Osteocyte (in vitro differentiated cells): Measurements from ENCODE around the gene S100A8. TPM values are rescaled to one million over a fixed set of nuclear protein-coding genes. Genes with fewer than 3 reads are reported as not detected.
"Not testable (repeated sequence)": the region's sequence is repeated elsewhere in the genome, so short reads cannot be mapped to it uniquely, and the experiment has no call there.

Experiments used
- DNase-seq: peaks from one replicate; pipeline ENCODE4 v3.0.0; 2021; ENCODE audit warnings: mixed read lengths; ENCODE audit not compliant: unreplicated experiment; ENCODE audit errors: extremely low spot score
- H3K27ac Mint-ChIP-seq: one replicate; pipeline ENCODE4 v1.8.0; 2021; ENCODE audit warnings: mild to moderate bottlenecking, mixed read lengths; ENCODE audit not compliant: unreplicated experiment
- H3K27me3 Mint-ChIP-seq: one replicate; pipeline ENCODE4 v1.8.0; 2021; ENCODE audit warnings: mixed read lengths; ENCODE audit not compliant: unreplicated experiment
- H3K36me3 Mint-ChIP-seq: one replicate; pipeline ENCODE4 v1.8.0; 2021; ENCODE audit warnings: mixed read lengths; ENCODE audit not compliant: unreplicated experiment
- H3K4me1 Mint-ChIP-seq: one replicate; pipeline ENCODE4 v1.8.0; 2021; ENCODE audit warnings: mixed read lengths; ENCODE audit not compliant: unreplicated experiment
- H3K4me3 Mint-ChIP-seq: one replicate; pipeline ENCODE4 v1.8.0; 2021; ENCODE audit warnings: mild to moderate bottlenecking, moderate library complexity, mixed read lengths; ENCODE audit not compliant: unreplicated experiment
- H3K9me3 Mint-ChIP-seq: one replicate; pipeline ENCODE4 v1.8.0; 2021; ENCODE audit warnings: mixed read lengths; ENCODE audit not compliant: unreplicated experiment
- CTCF ChIP-seq: fragments of 200-600 bp; sonication (generic); IDR thresholded peaks from 2 replicates; pipeline ENCODE4 v1.5.0; 2021; ENCODE audit warnings: antibody characterized with exemption, mild to moderate bottlenecking, moderate library complexity
- total RNA-seq: library from RNA; stranded (reverse); gene quantifications from 2 replicates; pipeline ENCODE4 v1.2.1, GENCODE V29; 2021

The S100A8 gene
- total RNA-seq, 1 donor from 2014 or later, result not detected

- Mint-ChIP-seq H3K9me3 (peaks cover 8% of the 10 kb centered on the region), H3K27ac (no peak within 1 kb of the TSS), H3K27me3 (no peaks in the 10 kb centered on the region), H3K4me1 (no peaks in the 10 kb centered on the region), H3K36me3 (no peaks in the 10 kb centered on the region), H3K4me3 (no peak within 1 kb of the TSS)
- no peak for TF ChIP-seq CTCF
- DNase-seq, result no peak
Observed at GRCh38 chr1:153415850-153416570, 25.1 kb upstream of the S100A8 start, which contains the start of gene S100A7A. TSS of gene S100A7A (plus strand) at chr1:153416520. CDS start at chr1:153418083, 1,563 bp downstream.

- not testable (repeated sequence) for H3K4me3 Mint-ChIP-seq, H3K36me3 Mint-ChIP-seq, H3K9me3 Mint-ChIP-seq, H3K4me1 Mint-ChIP-seq, H3K27ac Mint-ChIP-seq, H3K27me3 Mint-ChIP-seq, DNase-seq
Observed at GRCh38 chr1:153413961-153414360, 23.1 kb upstream of the S100A8 start.

GRCh38 chr1:153407274-153407673, 16.4 kb upstream of the S100A8 start:
- H3K27ac Mint-ChIP-seq, H3K9me3 Mint-ChIP-seq, H3K4me3 Mint-ChIP-seq, H3K36me3 Mint-ChIP-seq, H3K27me3 Mint-ChIP-seq, H3K4me1 Mint-ChIP-seq: not testable (repeated sequence)
- peak; percentile 73 for DNase-seq

DNA sequence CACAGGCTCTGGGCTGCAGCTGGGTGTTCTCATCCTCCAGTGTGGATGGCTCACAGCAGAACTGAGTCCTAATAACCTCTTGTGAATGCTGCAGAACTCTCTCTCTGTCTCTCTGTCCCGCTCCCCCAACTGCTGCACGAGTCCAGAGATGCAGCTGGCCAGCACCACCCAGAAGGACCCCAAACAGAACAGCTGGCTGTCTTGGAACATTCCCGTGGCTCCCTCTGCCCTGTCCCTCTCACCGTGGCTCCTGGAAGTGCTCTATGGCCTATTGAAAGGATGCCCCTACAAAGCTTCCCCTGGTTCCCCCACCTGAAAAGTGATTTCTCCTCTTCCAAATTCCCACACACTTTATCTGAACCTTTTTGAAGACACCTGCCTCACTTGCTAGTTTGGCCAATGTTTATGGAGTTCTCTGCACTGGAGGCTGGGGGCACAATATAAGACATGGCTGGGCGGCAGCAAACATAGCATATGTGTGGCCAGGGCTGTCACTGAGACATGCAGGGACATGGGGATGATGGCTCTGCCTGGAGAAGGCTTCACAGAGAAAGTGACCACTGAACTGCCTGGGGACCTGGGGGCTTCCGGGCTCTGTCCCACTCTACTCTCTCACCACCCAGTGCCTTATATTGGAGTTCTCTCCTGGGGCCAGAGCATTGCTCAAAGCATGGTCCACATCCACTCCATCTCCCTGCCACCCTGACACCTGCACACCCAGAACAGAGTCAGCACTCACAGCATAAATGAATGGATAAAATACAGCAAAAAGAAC, 15.1 kb upstream of the S100A8 start:
- DNase-seq, result peak; percentile 65
- H3K9me3 Mint-ChIP-seq, H3K4me3 Mint-ChIP-seq, H3K4me1 Mint-ChIP-seq, H3K27me3 Mint-ChIP-seq, H3K36me3 Mint-ChIP-seq, H3K27ac Mint-ChIP-seq: not testable (repeated sequence)

DNA sequence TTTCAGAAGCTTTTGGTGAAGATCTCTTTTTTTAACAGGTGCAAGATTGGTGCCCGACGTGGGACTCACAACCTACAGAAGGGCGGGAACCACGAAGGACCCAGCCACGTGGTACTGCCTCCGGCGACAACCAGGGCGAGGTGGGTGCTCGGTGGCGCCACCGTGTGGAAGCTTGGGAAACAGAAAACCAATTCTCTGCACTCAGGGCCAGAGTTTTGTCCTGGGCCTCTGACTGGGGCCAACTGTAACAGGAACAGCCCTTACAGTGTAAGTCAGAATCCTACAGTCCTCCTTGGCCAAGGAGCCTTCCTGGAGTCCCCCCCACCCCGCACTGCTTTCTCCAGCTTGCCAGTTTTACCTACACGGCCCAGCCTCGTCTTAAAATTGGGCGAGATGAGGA, 13.9 kb upstream of the S100A8 start:
- Mint-ChIP-seq H3K9me3 (no peaks in the 10 kb centered on the region), H3K27me3 (peaks cover 7% of the 10 kb centered on the region), H3K36me3 (no peaks in the 10 kb centered on the region), H3K4me3 (no peak overlapping the region), H3K4me1 (no peaks in the 10 kb centered on the region), H3K27ac (no peak overlapping the region)
- TF ChIP-seq CTCF, result peak; percentile 34
- DNase-seq, result peak; percentile 83

GRCh38 chr1:153404086-153404635, 13.3 kb upstream of the S100A8 start:
- H3K27ac Mint-ChIP-seq, result no peak overlapping the region

More at GRCh38 chr1:153404086-153404635, 13.3 kb upstream of the S100A8 start:
- Mint-ChIP-seq H3K4me1 (no peaks in the 10 kb centered on the region), H3K36me3 (no peaks in the 10 kb centered on the region), H3K4me3 (no peak overlapping the region), H3K27me3 (peaks cover 7% of the 10 kb centered on the region), H3K9me3 (no peaks in the 10 kb centered on the region)
- DNase-seq, result no peak
- TF ChIP-seq CTCF, result no peak
